Parathyroid adenoma (tissue), 2 donors: ENCODE data around the gene NOXA1.

Source experiments
- H2AFZ ChIP-seq: fragments of 300-600 bp; sonication (generic); one replicate; pipeline ENCODE4 v1.7.0; 2017; ENCODE audit warnings: antibody characterized with exemption, mild to moderate bottlenecking
- H3K27ac ChIP-seq: fragments of 300-600 bp; sonication (generic); one replicate; pipeline ENCODE4 v1.7.0; 2017
- H3K27me3 ChIP-seq: fragments of 300-600 bp; sonication (generic); one replicate; pipeline ENCODE4 v1.7.0; 2017; ENCODE audit warnings: low read length; ENCODE audit not compliant: control insufficient read depth, insufficient read depth
- H3K36me3 ChIP-seq: fragments of 300-600 bp; sonication (generic); one replicate; pipeline ENCODE4 v1.7.0; 2017; ENCODE audit warnings: low read length; ENCODE audit not compliant: control insufficient read depth, insufficient read depth
- H3K4me1 ChIP-seq: fragments of 300-600 bp; sonication (generic); one replicate; pipeline ENCODE4 v1.7.0; 2017; ENCODE audit warnings: control low read depth
- H3K4me2 ChIP-seq: fragments of 300-600 bp; sonication (generic); one replicate; pipeline ENCODE4 v1.7.0; 2017; ENCODE audit warnings: low read length
- H3K4me3 ChIP-seq: fragments of 300-600 bp; sonication (generic); one replicate; pipeline ENCODE4 v1.7.0; 2017; ENCODE audit warnings: low read depth, low read length
- H3K79me2 ChIP-seq: fragments of 300-600 bp; sonication (generic); one replicate; pipeline ENCODE4 v1.7.0; 2017; ENCODE audit warnings: control low read depth
- H3K9ac ChIP-seq: fragments of 300-600 bp; sonication (generic); one replicate; pipeline ENCODE4 v1.7.0; 2017; ENCODE audit warnings: mild to moderate bottlenecking
- H3K9me3 ChIP-seq: fragments of 300-600 bp; sonication (generic); one replicate; pipeline ENCODE4 v1.7.0; 2017; ENCODE audit warnings: low read length; ENCODE audit not compliant: control insufficient read depth
- CTCF ChIP-seq: fragments of 300-600 bp; sonication (generic); IDR thresholded peaks from one replicate; pipeline ENCODE4 v1.7.0; 2017; ENCODE audit warnings: antibody characterized with exemption, mild to moderate bottlenecking
- donor health status: primary hyperparathyroidism.

The NOXA1 gene

GRCh38 chr9:137410891-137411249 is 12.3 kb upstream of the NOXA1 start:
- no peaks in the 10 kb centered on the region for H3K36me3 ChIP-seq
- H3K4me1 ChIP-seq, result no peaks in the 10 kb centered on the region
- no peak overlapping the region for H3K4me3 ChIP-seq
- no peak overlapping the region for H3K9ac ChIP-seq
- no peak overlapping the region for H2AFZ ChIP-seq
- H3K79me2 ChIP-seq, result peaks cover 2% of the 10 kb centered on the region
- H3K9me3 ChIP-seq, result no peaks in the 10 kb centered on the region
- H3K27ac ChIP-seq, result no peak overlapping the region
- no peaks in the 10 kb centered on the region for H3K27me3 ChIP-seq
- H3K4me2 ChIP-seq, result no peak overlapping the region
- no peak for TF ChIP-seq CTCF

- no peak overlapping the region for H3K4me2 ChIP-seq
- no peaks in the 10 kb centered on the region for H3K4me1 ChIP-seq
- no peaks in the 10 kb centered on the region for H3K9me3 ChIP-seq
- no peak overlapping the region for H3K4me3 ChIP-seq
- H3K27me3 ChIP-seq, result no peaks in the 10 kb centered on the region
- no peak for TF ChIP-seq CTCF
- no peaks in the 10 kb centered on the region for H3K36me3 ChIP-seq
- no peak overlapping the region for H3K9ac ChIP-seq
- H3K79me2 ChIP-seq, result peaks cover 2% of the 10 kb centered on the region
- no peak overlapping the region for H3K27ac ChIP-seq
- no peak overlapping the region for H2AFZ ChIP-seq
Observed at GRCh38 chr9:137411260-137411644, 11.9 kb upstream of the NOXA1 start.

GRCh38 chr9:137411645-137412380 is 11.4 kb upstream of the NOXA1 start:
- H3K9ac ChIP-seq, result no peak overlapping the region
- no peak overlapping the region for H2AFZ ChIP-seq
- H3K79me2 ChIP-seq, result peaks cover 8% of the 10 kb centered on the region
- no peaks in the 10 kb centered on the region for H3K27me3 ChIP-seq
- H3K4me2 ChIP-seq, result no peak overlapping the region
- H3K9me3 ChIP-seq, result no peaks in the 10 kb centered on the region
- H3K36me3 ChIP-seq, result no peaks in the 10 kb centered on the region
- no peak overlapping the region for H3K27ac ChIP-seq
- H3K4me1 ChIP-seq, result no peaks in the 10 kb centered on the region
- H3K4me3 ChIP-seq, result no peak overlapping the region
- TF ChIP-seq CTCF, result no peak

GRCh38 chr9:137412431-137412830 is 10.8 kb upstream of the NOXA1 start:
- no peak overlapping the region for H3K4me2 ChIP-seq
- no peak for TF ChIP-seq CTCF
- H3K27ac ChIP-seq, result no peak overlapping the region
- no peak overlapping the region for H3K4me3 ChIP-seq
- no peak overlapping the region for H2AFZ ChIP-seq
- peaks cover 9% of the 10 kb centered on the region for H3K79me2 ChIP-seq
- H3K4me1 ChIP-seq, result no peaks in the 10 kb centered on the region
- H3K36me3 ChIP-seq, result no peaks in the 10 kb centered on the region
- no peaks in the 10 kb centered on the region for H3K27me3 ChIP-seq
- H3K9ac ChIP-seq, result no peak overlapping the region
- no peaks in the 10 kb centered on the region for H3K9me3 ChIP-seq

- no peak for TF ChIP-seq CTCF
- H3K36me3 ChIP-seq, result no peaks in the 10 kb centered on the region
- no peak overlapping the region for H3K4me3 ChIP-seq
- H3K9me3 ChIP-seq, result no peaks in the 10 kb centered on the region
- H3K79me2 ChIP-seq, result peaks cover 9% of the 10 kb centered on the region
- H3K4me2 ChIP-seq, result no peak overlapping the region
- no peak overlapping the region for H3K27ac ChIP-seq
- H2AFZ ChIP-seq, result no peak overlapping the region
- H3K27me3 ChIP-seq, result no peaks in the 10 kb centered on the region
- no peak overlapping the region for H3K9ac ChIP-seq
- no peaks in the 10 kb centered on the region for H3K4me1 ChIP-seq
Observed at GRCh38 chr9:137415451-137415850, 7.7 kb upstream of the NOXA1 start.
